Measurements from ENCODE around the gene SRGAP3. TPM values are rescaled to one million over a fixed set of nuclear protein-coding genes. Genes with fewer than 3 reads are reported as not detected.

Gene SRGAP3
- total and polyA plus RNA-seq, 2 experiments from 2014 or later, result 7.4 to 8.3 TPM

DNA sequence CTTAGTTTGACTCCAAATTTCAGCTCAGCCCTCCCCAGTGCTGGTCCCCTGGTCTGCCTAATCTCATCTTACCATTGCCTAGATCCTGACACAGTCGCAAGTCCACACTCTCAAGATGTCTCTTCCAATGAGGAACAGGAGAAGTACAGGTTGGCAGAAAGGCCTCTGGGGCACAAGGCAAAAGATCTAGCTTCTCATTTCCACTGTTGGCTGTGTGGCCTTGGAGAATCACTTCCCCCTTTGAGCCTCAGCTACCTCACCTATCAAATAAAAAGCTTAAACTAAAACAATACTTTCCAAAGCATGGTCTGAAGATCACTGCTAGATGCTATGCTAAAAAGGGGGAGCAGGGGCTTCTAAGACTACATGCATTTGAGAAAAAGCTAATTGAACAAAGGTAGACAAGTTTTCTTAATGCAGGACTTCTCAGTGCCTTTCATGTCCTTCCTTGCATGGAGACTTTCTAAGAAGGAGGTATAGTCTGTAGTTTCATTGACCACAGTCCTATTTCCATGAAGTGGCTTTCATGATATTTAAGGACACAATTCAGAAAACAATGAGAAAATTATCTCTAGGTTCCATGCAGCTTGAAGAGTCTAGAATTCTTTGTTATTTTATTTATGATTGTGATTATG lies 168.1 kb downstream of the SRGAP3 start:
- TF ChIP-seq, protein P1, sequence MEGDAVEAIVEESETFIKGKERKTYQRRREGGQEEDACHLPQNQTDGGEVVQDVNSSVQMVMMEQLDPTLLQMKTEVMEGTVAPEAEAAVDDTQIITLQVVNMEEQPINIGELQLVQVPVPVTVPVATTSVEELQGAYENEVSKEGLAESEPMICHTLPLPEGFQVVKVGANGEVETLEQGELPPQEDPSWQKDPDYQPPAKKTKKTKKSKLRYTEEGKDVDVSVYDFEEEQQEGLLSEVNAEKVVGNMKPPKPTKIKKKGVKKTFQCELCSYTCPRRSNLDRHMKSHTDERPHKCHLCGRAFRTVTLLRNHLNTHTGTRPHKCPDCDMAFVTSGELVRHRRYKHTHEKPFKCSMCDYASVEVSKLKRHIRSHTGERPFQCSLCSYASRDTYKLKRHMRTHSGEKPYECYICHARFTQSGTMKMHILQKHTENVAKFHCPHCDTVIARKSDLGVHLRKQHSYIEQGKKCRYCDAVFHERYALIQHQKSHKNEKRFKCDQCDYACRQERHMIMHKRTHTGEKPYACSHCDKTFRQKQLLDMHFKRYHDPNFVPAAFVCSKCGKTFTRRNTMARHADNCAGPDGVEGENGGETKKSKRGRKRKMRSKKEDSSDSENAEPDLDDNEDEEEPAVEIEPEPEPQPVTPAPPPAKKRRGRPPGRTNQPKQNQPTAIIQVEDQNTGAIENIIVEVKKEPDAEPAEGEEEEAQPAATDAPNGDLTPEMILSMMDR (IDR thresholded peaks at IDR 0.05; ENCODE audit: poor library complexity), result no peak
- TF ChIP-seq EZH2 (IDR thresholded peaks at IDR 0.05; ENCODE audit: borderline replicate concordance) (no peak), EZH2phosphoT487 (IDR thresholded peaks at IDR 0.05; ENCODE audit: low read depth, severe bottlenecking, unreplicated experiment) (no peak)
- Histone ChIP-seq H3K4me3 (no peak overlapping the region), H2AFZ (no peak overlapping the region), H3K79me2 (no peaks in the 10 kb centered on the region), H3K27me3 (no peaks in the 10 kb centered on the region), H3K9me2 (replicated peaks; ENCODE audit: insufficient read depth) (no peaks in the 10 kb centered on the region), H3K4me2 (no peak overlapping the region), H3K9me3 (ENCODE audit: low read depth) (no peaks in the 10 kb centered on the region), H3K27ac (no peak overlapping the region), H3K4me1 (ENCODE audit: insufficient read depth) (peaks cover 3% of the 10 kb centered on the region), H4K20me1 (ENCODE audit: insufficient read depth, poor library complexity, severe bottlenecking) (no peaks in the 10 kb centered on the region), H3K36me3 (replicated peaks; ENCODE audit: insufficient read depth, low read depth) (no peaks in the 10 kb centered on the region)
- DNase-seq (ENCODE audit: low spot score), result no peak
- WGBS (ENCODE audit: low lambda C conversion rate, missing lambda C conversion rate), result 96% methylated on average over 1 of the region's 1 CpG

DNA sequence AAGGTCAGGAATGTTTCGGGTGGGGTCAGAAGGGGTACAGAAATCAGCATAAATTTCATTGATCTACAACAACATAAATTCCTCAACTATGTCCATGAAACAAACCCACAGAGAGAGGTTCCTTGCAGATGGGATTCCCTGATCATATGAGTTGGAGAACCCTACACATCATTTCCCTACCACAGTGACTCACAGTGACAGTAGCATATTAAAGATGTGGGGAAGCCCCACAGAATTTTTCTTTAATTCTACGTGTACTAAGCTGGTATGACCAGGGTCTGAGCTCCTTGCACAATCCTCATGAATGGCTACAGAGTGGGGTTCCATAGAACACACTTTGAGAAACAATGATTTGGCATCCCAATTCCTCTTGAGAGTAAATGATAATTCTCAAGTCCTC lies 169.3 kb downstream of the SRGAP3 start:
- 88% methylated on average over 2 of the region's 2 CpGs for WGBS (ENCODE audit: low lambda C conversion rate, missing lambda C conversion rate)
- no peaks in the 10 kb centered on the region for H4K20me1 ChIP-seq (ENCODE audit: insufficient read depth, poor library complexity, severe bottlenecking)
- no peak for DNase-seq (ENCODE audit: low spot score)

DNA sequence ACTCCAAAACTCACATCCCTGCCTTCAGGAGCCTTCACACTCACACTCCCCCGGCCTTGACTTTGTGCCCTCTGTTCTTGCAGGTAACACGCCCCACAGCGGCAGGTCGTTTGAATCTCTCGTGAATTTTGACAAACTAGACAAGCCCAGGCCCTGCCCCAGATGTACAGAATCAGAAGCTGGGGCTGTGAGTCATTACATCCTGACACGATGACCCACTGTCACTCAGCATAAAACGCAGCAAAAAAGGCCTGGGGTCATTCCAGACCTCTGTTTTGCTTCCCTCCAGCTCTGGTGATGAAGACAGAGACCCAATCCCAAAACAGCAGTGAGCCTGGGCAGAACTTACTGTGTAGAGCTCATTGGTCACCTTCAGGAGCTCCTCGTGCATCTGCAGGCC lies 169.8 kb downstream of the SRGAP3 start:
- Histone ChIP-seq H3K4me1 (ENCODE audit: insufficient read depth) (peaks cover 3% of the 10 kb centered on the region), H3K27ac (no peak overlapping the region), H3K4me3 (no peak overlapping the region), H3K9me2 (replicated peaks; ENCODE audit: insufficient read depth) (no peaks in the 10 kb centered on the region), H3K4me2 (no peak overlapping the region), H3K9me3 (ENCODE audit: low read depth) (no peaks in the 10 kb centered on the region), H3K27me3 (no peaks in the 10 kb centered on the region), H4K20me1 (ENCODE audit: insufficient read depth, poor library complexity, severe bottlenecking) (no peaks in the 10 kb centered on the region), H3K36me3 (replicated peaks; ENCODE audit: insufficient read depth, low read depth) (no peaks in the 10 kb centered on the region), H3K79me2 (no peaks in the 10 kb centered on the region), H2AFZ (no peak overlapping the region)
- DNase-seq (ENCODE audit: low spot score), result no peak
- TF ChIP-seq EZH2 (IDR thresholded peaks at IDR 0.05; ENCODE audit: borderline replicate concordance), result no peak
- TF ChIP-seq, protein P1 (IDR thresholded peaks at IDR 0.05; ENCODE audit: poor library complexity), result no peak
- no peak for TF ChIP-seq EZH2phosphoT487 (IDR thresholded peaks at IDR 0.05; ENCODE audit: low read depth, severe bottlenecking, unreplicated experiment)
- WGBS (ENCODE audit: low lambda C conversion rate, missing lambda C conversion rate), result 76% methylated on average over 8 of the region's 8 CpGs

More for the DNA sequence above, 169.3 kb downstream of the SRGAP3 start:
- no peak overlapping the region for H2AFZ ChIP-seq
- H3K27ac ChIP-seq, result no peak overlapping the region
- H3K9me2 ChIP-seq (replicated peaks; ENCODE audit: insufficient read depth), result no peaks in the 10 kb centered on the region
- no peaks in the 10 kb centered on the region for H3K27me3 ChIP-seq
- H3K9me3 ChIP-seq (ENCODE audit: low read depth), result no peaks in the 10 kb centered on the region
- H3K4me2 ChIP-seq, result no peak overlapping the region
- H3K4me3 ChIP-seq, result no peak overlapping the region
- TF ChIP-seq, protein P1 (IDR thresholded peaks at IDR 0.05; ENCODE audit: poor library complexity), result no peak
- no peak for TF ChIP-seq EZH2phosphoT487 (IDR thresholded peaks at IDR 0.05; ENCODE audit: low read depth, severe bottlenecking, unreplicated experiment)
- no peak for TF ChIP-seq EZH2 (IDR thresholded peaks at IDR 0.05; ENCODE audit: borderline replicate concordance)
- no peaks in the 10 kb centered on the region for H3K36me3 ChIP-seq (replicated peaks; ENCODE audit: insufficient read depth, low read depth)
- no peaks in the 10 kb centered on the region for H3K79me2 ChIP-seq
- H3K4me1 ChIP-seq (ENCODE audit: insufficient read depth), result peaks cover 3% of the 10 kb centered on the region

Data from hepatocyte (in vitro differentiated cells).